ENCODE results near the gene HTRA3. TPM values are rescaled to one million over a fixed set of nuclear protein-coding genes. Genes with fewer than 3 reads are reported as not detected.
A peak's percentile ranks its signal among the peaks of the same experiment; 100 is the strongest.

Gene HTRA3
- not detected for total RNA-seq

DNA sequence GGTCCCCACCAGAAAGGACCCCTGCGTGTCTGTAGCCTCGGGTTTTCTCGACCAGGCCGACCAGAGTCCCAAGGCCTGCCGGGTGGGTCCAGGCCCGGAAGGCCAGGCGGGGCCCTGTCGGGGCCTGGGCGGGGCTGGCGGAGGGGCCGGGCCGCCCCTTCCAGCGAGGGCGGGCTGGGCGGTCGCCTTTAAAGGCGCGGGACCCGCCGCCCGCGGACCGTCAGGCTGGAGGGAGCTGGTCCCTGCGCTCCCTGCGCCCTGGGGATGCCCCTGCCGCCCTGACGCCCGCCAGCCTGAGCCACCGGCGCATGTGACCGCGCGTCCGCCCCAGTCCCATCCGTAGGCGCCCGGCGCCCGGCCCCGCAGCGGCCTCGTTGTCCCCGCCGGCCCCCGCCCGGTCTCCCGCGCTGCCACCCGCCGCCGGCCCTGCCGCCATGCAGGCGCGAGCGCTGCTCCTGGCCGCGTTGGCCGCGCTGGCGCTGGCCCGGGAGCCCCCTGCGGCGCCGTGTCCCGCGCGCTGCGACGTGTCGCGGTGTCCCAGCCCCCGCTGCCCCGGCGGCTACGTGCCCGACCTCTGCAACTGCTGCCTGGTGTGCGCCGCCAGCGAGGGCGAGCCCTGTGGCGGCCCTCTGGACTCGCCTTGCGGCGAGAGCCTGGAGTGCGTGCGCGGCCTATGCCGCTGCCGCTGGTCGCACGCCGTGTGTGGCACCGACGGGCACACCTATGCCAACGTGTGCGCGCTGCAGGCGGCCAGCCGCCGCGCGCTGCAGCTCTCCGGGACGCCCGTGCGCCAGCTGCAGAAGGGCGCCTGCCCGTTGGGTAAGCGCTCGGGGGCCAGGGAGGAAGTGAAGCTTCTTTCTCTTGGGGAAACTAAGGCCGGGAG lies at the start of gene HTRA3:
Gene HTRA3, plus strand, starts transcription at position 220 of the 883 bp plus-strand sequence. Its CDS starts 215 bp downstream, at position 435.
- Mint-ChIP-seq H3K27ac (no peak within 1 kb of the TSS), H3K9me3 (no peaks in the 10 kb centered on the region), H3K36me3 (no peaks in the 10 kb centered on the region)
- DNase-seq (ENCODE audit: low spot score in 2 of 2): no peak
- peak; percentile 25 to 30 for ATAC-seq

- no peak for ATAC-seq
- Mint-ChIP-seq H3K27ac (no peak overlapping the region), H3K9me3 (no peaks in the 10 kb centered on the region), H3K36me3 (peaks cover 0 to 16% of the 10 kb centered on the region in 2 donors)
- no peak for DNase-seq (ENCODE audit: low spot score in 2 of 2)
These were observed 48.7 kb upstream of the HTRA3 start for GRCh38 chr4:8220661-8221450.

- peak; percentile 73 to 75 for ATAC-seq
- Mint-ChIP-seq H3K27ac (no peak overlapping the region), H3K36me3 (peaks cover 0 to 16% of the 10 kb centered on the region in 2 donors), H3K9me3 (no peaks in the 10 kb centered on the region)
- DNase-seq (ENCODE audit: low spot score in 2 of 2): no peak
These were observed 48.1 kb upstream of the HTRA3 start for GRCh38 chr4:8221476-8221875.

GRCh38 chr4:8221985-8222384 lies 47.6 kb upstream of the HTRA3 start:
- DNase-seq (ENCODE audit: low spot score in 2 of 2) (no peak), ATAC-seq (no peak)
- Mint-ChIP-seq H3K27ac (no peak overlapping the region), H3K36me3 (peaks cover 0 to 16% of the 10 kb centered on the region in 2 donors), H3K9me3 (no peaks in the 10 kb centered on the region)

GRCh38 chr4:8222609-8223388 lies 46.8 kb upstream of the HTRA3 start:
- ATAC-seq: no peak
- Mint-ChIP-seq H3K9me3 (no peaks in the 10 kb centered on the region), H3K27ac (no peak overlapping the region), H3K36me3 (peaks cover 0 to 16% of the 10 kb centered on the region in 2 donors)
- DNase-seq (ENCODE audit: low spot score in 2 of 2): no peak

GRCh38 chr4:8224267-8224974 lies 45.1 kb upstream of the HTRA3 start:
- peaks cover 0 to 16% of the 10 kb centered on the region in 2 donors for H3K36me3 Mint-ChIP-seq
- ATAC-seq (no peak), DNase-seq (ENCODE audit: low spot score in 2 of 2) (no peak)
- peak overlapping the region in 1 of 2 donors; percentile 29 for H3K27ac Mint-ChIP-seq
- no peaks in the 10 kb centered on the region for H3K9me3 Mint-ChIP-seq

GRCh38 chr4:8224975-8225625 lies 44.5 kb upstream of the HTRA3 start:
- Mint-ChIP-seq H3K36me3 (peaks cover 0 to 16% of the 10 kb centered on the region in 2 donors), H3K9me3 (no peaks in the 10 kb centered on the region), H3K27ac (peak overlapping the region in 1 of 2 donors; percentile 29)
- ATAC-seq (no peak), DNase-seq (ENCODE audit: low spot score in 2 of 2) (no peak)

GRCh38 chr4:8225706-8226443 lies 43.7 kb upstream of the HTRA3 start:
- Mint-ChIP-seq H3K36me3 (peaks cover 0 to 16% of the 10 kb centered on the region in 2 donors), H3K27ac (no peak overlapping the region)

DNA sequence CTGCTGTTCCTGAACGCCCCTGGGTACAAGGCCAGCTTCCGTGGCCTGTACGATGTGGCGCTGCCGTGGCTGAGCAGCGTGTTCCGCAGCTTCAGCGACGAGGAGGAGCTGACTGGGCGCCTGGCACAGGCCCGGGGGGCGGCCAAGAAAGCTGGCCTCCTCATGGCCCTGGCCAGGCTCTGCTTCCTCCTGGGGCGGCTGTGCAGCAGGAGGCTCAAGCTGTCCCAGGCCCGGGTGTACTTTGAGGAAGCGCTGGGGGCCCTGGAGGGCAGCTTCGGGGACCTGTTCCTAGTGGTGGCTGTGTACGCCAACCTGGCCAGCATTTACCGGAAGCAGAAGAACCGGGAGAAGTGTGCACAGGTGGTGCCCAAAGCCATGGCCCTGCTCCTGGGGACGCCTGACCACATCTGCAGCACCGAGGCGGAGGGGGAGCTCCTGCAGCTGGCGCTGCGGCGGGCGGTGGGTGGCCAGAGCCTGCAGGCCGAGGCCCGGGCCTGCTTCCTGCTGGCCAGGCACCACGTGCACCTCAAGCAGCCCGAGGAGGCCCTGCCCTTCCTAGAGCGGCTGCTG lies 42.3 kb upstream of the HTRA3 start:
- no peak overlapping the region for H3K27ac Mint-ChIP-seq
- no peak for ATAC-seq
- peaks cover 0 to 16% of the 10 kb centered on the region in 2 donors for H3K36me3 Mint-ChIP-seq

More at GRCh38 chr4:8225706-8226443, 43.7 kb upstream of the HTRA3 start:
- ATAC-seq (no peak), DNase-seq (ENCODE audit: low spot score in 2 of 2) (no peak)
- no peaks in the 10 kb centered on the region for H3K9me3 Mint-ChIP-seq

GRCh38 chr4:8227771-8228318 lies 41.7 kb upstream of the HTRA3 start:
- ATAC-seq: no peak
- peaks cover 0 to 12% of the 10 kb centered on the region in 2 donors for H3K36me3 Mint-ChIP-seq
- H3K27ac Mint-ChIP-seq: peak overlapping the region in 1 of 2 donors; percentile 48

More for the DNA sequence above, 42.3 kb upstream of the HTRA3 start:
- no peak for DNase-seq (ENCODE audit: low spot score in 2 of 2)
- no peaks in the 10 kb centered on the region for H3K9me3 Mint-ChIP-seq

GRCh38 chr4:8228319-8229250 lies 41.0 kb upstream of the HTRA3 start:
- ATAC-seq: peak; percentile 84 to 90
- peak; percentile 74 to 84 for DNase-seq (ENCODE audit: low spot score in 2 of 2)
- H3K36me3 Mint-ChIP-seq: peaks cover 0 to 5% of the 10 kb centered on the region in 2 donors

More at GRCh38 chr4:8227771-8228318, 41.7 kb upstream of the HTRA3 start:
- no peak for DNase-seq (ENCODE audit: low spot score in 2 of 2)
- no peaks in the 10 kb centered on the region for H3K9me3 Mint-ChIP-seq

GRCh38 chr4:8229331-8229975 lies 40.1 kb upstream of the HTRA3 start:
- Mint-ChIP-seq H3K27ac (peak overlapping the region; percentile 48 to 83), H3K36me3 (no peaks in the 10 kb centered on the region), H3K9me3 (no peaks in the 10 kb centered on the region)
- DNase-seq (ENCODE audit: low spot score in 2 of 2) (no peak), ATAC-seq (no peak)

More at GRCh38 chr4:8228319-8229250, 41.0 kb upstream of the HTRA3 start:
- Mint-ChIP-seq H3K27ac (peak overlapping the region; percentile 48 to 83), H3K9me3 (no peaks in the 10 kb centered on the region)

DNA sequence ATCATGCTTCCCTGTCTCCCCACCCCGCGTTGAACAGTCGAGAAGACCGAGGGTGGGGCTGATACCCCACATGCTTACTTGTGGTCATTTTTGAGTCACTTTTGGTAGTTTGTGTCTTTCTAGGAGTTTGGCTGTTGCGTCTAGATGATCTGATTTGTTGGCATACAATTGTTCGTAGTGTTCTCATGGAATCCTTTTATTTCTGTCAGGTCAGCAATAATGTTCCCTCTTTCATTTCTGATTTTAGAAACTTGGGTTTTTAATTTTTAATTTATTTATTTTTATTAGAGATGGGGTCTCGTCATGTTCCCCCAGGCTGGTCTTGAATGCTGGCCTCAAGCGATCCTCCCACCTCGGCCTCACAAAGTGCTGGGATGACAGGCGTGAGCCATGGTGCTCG lies 39.5 kb upstream of the HTRA3 start:
- Mint-ChIP-seq H3K36me3 (no peaks in the 10 kb centered on the region), H3K27ac (peak overlapping the region in 1 of 2 donors; percentile 83), H3K9me3 (no peaks in the 10 kb centered on the region)
- ATAC-seq (no peak), DNase-seq (ENCODE audit: low spot score in 2 of 2) (no peak)
